Trophoblast cell (in vitro differentiated cells and primary cell): ENCODE measurements around the gene BOC.

Experiments
- DNase-seq, 2 donors: peaks; one replicate each; pipeline ENCODE4 v3.0.0-alpha.2; 2016
- H2AFZ ChIP-seq: 2 replicates; pipeline ENCODE4 v1.6.1; 2013; ENCODE audit warnings: low read length, moderate library complexity, mild to moderate bottlenecking; ENCODE audit not compliant: insufficient read depth, poor library complexity
- H2AK5ac ChIP-seq: 2 replicates; pipeline ENCODE4 v1.6.1; 2013; ENCODE audit warnings: mild to moderate bottlenecking, low read length
- H2BK120ac ChIP-seq: 2 replicates; pipeline ENCODE4 v1.6.1; 2013; ENCODE audit warnings: low read length, mild to moderate bottlenecking, moderate library complexity; ENCODE audit not compliant: insufficient read depth, poor library complexity
- H2BK12ac ChIP-seq: 2 replicates; pipeline ENCODE4 v1.6.1; 2013; ENCODE audit warnings: mild to moderate bottlenecking, low read length, moderate library complexity
- H2BK5ac ChIP-seq: 2 replicates; pipeline ENCODE4 v1.6.1; 2013; ENCODE audit warnings: low read length, low read depth, moderate library complexity, mild to moderate bottlenecking; ENCODE audit not compliant: poor library complexity
- H3K14ac ChIP-seq: 2 replicates; pipeline ENCODE4 v1.6.1; 2013; ENCODE audit warnings: mild to moderate bottlenecking, low read length
- H3K18ac ChIP-seq: 2 replicates; pipeline ENCODE4 v1.6.1; 2013; ENCODE audit warnings: mild to moderate bottlenecking, low read length
- H3K23ac ChIP-seq: 2 replicates; pipeline ENCODE4 v1.6.1; 2013; ENCODE audit warnings: low read length
- H3K27ac ChIP-seq: 2 replicates; pipeline ENCODE4 v1.5.1; 2013; ENCODE audit warnings: low read depth, mild to moderate bottlenecking, inconsistent platforms, low read length, moderate library complexity
- H3K27me3 ChIP-seq: 2 replicates; pipeline ENCODE4 v1.6.1; 2013; ENCODE audit warnings: inconsistent platforms, mild to moderate bottlenecking, low read length, moderate library complexity; ENCODE audit not compliant: insufficient read depth
- H3K36me3 ChIP-seq, 2 experiments: 1 replicate in 1 of 2; 2 replicates in 1 of 2; pipeline ENCODE4 v1.6.1; 2013; ENCODE audit warnings: low read length in 2 of 2, mild to moderate bottlenecking in 2 of 2, moderate library complexity in 1 of 2; ENCODE audit not compliant: insufficient read depth in 2 of 2, control insufficient read depth in 1 of 2
- H3K4ac ChIP-seq: 2 replicates; pipeline ENCODE4 v1.6.1; 2013; ENCODE audit warnings: low read depth, mild to moderate bottlenecking, low read length, moderate library complexity
- H3K4me1 ChIP-seq, 2 experiments: 1 replicate in 1 of 2; 2 replicates in 1 of 2; pipeline ENCODE4 v1.6.1; 2013; ENCODE audit warnings: low read length in 2 of 2, mild to moderate bottlenecking in 2 of 2, moderate library complexity in 1 of 2; ENCODE audit not compliant: insufficient read depth in 2 of 2, control insufficient read depth in 1 of 2
- H3K4me2 ChIP-seq: 2 replicates; pipeline ENCODE4 v1.6.1; 2013; ENCODE audit warnings: inconsistent platforms, mild to moderate bottlenecking, low read length, moderate library complexity
- H3K4me3 ChIP-seq: 2 replicates; pipeline ENCODE4 v1.5.1; 2013; ENCODE audit warnings: mild to moderate bottlenecking, low read depth, low read length, inconsistent platforms
- H3K79me1 ChIP-seq: one replicate; pipeline ENCODE4 v1.6.1; 2013; ENCODE audit warnings: low read length
- H3K79me2 ChIP-seq: 2 replicates; pipeline ENCODE4 v1.6.1; 2013; ENCODE audit warnings: low read length, mild to moderate bottlenecking; ENCODE audit not compliant: control insufficient read depth, insufficient read depth, poor library complexity
- H3K9ac ChIP-seq: 2 replicates; pipeline ENCODE4 v1.6.1; 2013; ENCODE audit warnings: mild to moderate bottlenecking, low read length
- H3K9me3 ChIP-seq: 2 replicates; pipeline ENCODE4 v1.6.1; 2013; ENCODE audit warnings: low read depth, mild to moderate bottlenecking, control low read depth, inconsistent platforms, low read length; ENCODE audit not compliant: insufficient read depth
- H4K12ac ChIP-seq: 2 replicates; pipeline ENCODE4 v1.6.1; 2013; ENCODE audit warnings: low read depth, mild to moderate bottlenecking, low read length, moderate library complexity
- H4K8ac ChIP-seq: 2 replicates; pipeline ENCODE4 v1.6.1; 2013; ENCODE audit warnings: low read depth, mild to moderate bottlenecking, low read length, moderate library complexity
- H4K91ac ChIP-seq: one replicate; pipeline ENCODE4 v1.6.1; 2013; ENCODE audit warnings: low read depth, mild to moderate bottlenecking, low read length, moderate library complexity
- WGBS: extraction: QIAGEN DNeasy Blood & Tissue Kit; methylation state at CpG from one replicate; pipeline ENCODE4 v1.1.7; 2013; ENCODE audit warnings: missing lambda C conversion rate; ENCODE audit not compliant: insufficient read length, insufficient coverage; ENCODE audit errors: extremely low coverage; 5-methylcytosine and 5-hydroxymethylcytosine counted together

BOC gene

GRCh38 chr3:113263020-113263419 is 51.7 kb downstream of the BOC start:
- H3K4me2 ChIP-seq, result no peak overlapping the region
- no peak overlapping the region for H3K4me3 ChIP-seq
- H3K36me3 ChIP-seq, result peaks cover 20 to 51% of the 10 kb centered on the region in 2 experiments
- no peak overlapping the region for H4K91ac ChIP-seq
- no peak overlapping the region for H3K23ac ChIP-seq
- H2BK120ac ChIP-seq, result no peak overlapping the region
- no peak overlapping the region for H4K12ac ChIP-seq
- WGBS, result no CpG with 5 or more reads among the region's 2 CpGs
- DNase-seq, result no peak
- no peaks in the 10 kb centered on the region for H3K4me1 ChIP-seq
- H3K18ac ChIP-seq, result no peak overlapping the region
- H2AFZ ChIP-seq, result no peak overlapping the region
- H2BK5ac ChIP-seq, result no peak overlapping the region
- no peak overlapping the region for H3K27ac ChIP-seq
- H3K4ac ChIP-seq, result no peak overlapping the region
- no peak overlapping the region for H2BK12ac ChIP-seq
- H2AK5ac ChIP-seq, result no peak overlapping the region
- no peak overlapping the region for H3K9ac ChIP-seq
- no peaks in the 10 kb centered on the region for H3K9me3 ChIP-seq
- no peak overlapping the region for H4K8ac ChIP-seq
- H3K79me1 ChIP-seq, result no peaks in the 10 kb centered on the region
- no peak overlapping the region for H3K14ac ChIP-seq
- H3K79me2 ChIP-seq, result no peaks in the 10 kb centered on the region
- no peaks in the 10 kb centered on the region for H3K27me3 ChIP-seq

- Histone ChIP-seq H3K79me2 (no peaks in the 10 kb centered on the region), H3K27ac (no peak overlapping the region), H2BK5ac (no peak overlapping the region), H3K79me1 (no peaks in the 10 kb centered on the region), H2BK120ac (no peak overlapping the region), H2AFZ (no peak overlapping the region), H2AK5ac (no peak overlapping the region), H3K9me3 (peaks cover 4% of the 10 kb centered on the region), H3K4me3 (no peak overlapping the region), H4K8ac (no peak overlapping the region), H3K23ac (no peak overlapping the region), H3K27me3 (no peaks in the 10 kb centered on the region), H3K4ac (no peak overlapping the region), H3K18ac (no peak overlapping the region), H3K9ac (no peak overlapping the region), H3K36me3 (peaks cover 27 to 55% of the 10 kb centered on the region in 2 experiments), H4K12ac (no peak overlapping the region), H3K14ac (no peak overlapping the region), H3K4me2 (no peak overlapping the region), H3K4me1 (peaks cover 0 to 2% of the 10 kb centered on the region in 2 experiments), H4K91ac (no peak overlapping the region), H2BK12ac (no peak overlapping the region)
- WGBS, result no CpG with 5 or more reads among the region's 3 CpGs
- DNase-seq, result no peak
Observed at GRCh38 chr3:113263778-113264177, 52.4 kb downstream of the BOC start.

GRCh38 chr3:113264283-113265131 is 53.1 kb downstream of the BOC start:
- Histone ChIP-seq H3K36me3 (peaks cover 31 to 61% of the 10 kb centered on the region in 2 experiments), H3K79me1 (no peaks in the 10 kb centered on the region), H3K18ac (no peak overlapping the region), H4K91ac (no peak overlapping the region), H2AFZ (no peak overlapping the region), H3K27me3 (no peaks in the 10 kb centered on the region), H3K79me2 (no peaks in the 10 kb centered on the region), H3K9me3 (peaks cover 4% of the 10 kb centered on the region), H3K23ac (no peak overlapping the region), H3K4ac (no peak overlapping the region), H4K12ac (no peak overlapping the region), H3K4me3 (no peak overlapping the region), H2BK12ac (no peak overlapping the region), H3K4me2 (no peak overlapping the region), H4K8ac (no peak overlapping the region), H3K4me1 (peaks cover 0 to 2% of the 10 kb centered on the region in 2 experiments), H2BK120ac (no peak overlapping the region), H3K9ac (peak overlapping the region; percentile 13), H3K27ac (no peak overlapping the region), H3K14ac (no peak overlapping the region), H2BK5ac (no peak overlapping the region), H2AK5ac (no peak overlapping the region)
- WGBS, result no CpG with 5 or more reads among the region's 10 CpGs
- DNase-seq, result no peak

- Histone ChIP-seq H3K4me1 (peaks cover 0 to 2% of the 10 kb centered on the region in 2 experiments), H3K27me3 (no peaks in the 10 kb centered on the region), H2AK5ac (no peak overlapping the region), H3K14ac (no peak overlapping the region), H3K4me3 (no peak overlapping the region), H2BK120ac (no peak overlapping the region), H4K8ac (no peak overlapping the region), H4K91ac (no peak overlapping the region), H3K9me3 (peaks cover 4% of the 10 kb centered on the region), H2BK12ac (no peak overlapping the region), H3K79me2 (no peaks in the 10 kb centered on the region), H4K12ac (no peak overlapping the region), H3K23ac (no peak overlapping the region), H3K18ac (no peak overlapping the region), H3K4me2 (no peak overlapping the region), H3K36me3 (peaks cover 35 to 64% of the 10 kb centered on the region in 2 experiments), H3K27ac (no peak overlapping the region), H2AFZ (no peak overlapping the region), H2BK5ac (no peak overlapping the region), H3K9ac (no peak overlapping the region), H3K79me1 (no peaks in the 10 kb centered on the region), H3K4ac (no peak overlapping the region)
- no peak for DNase-seq
- WGBS, result no CpG with 5 or more reads among the region's 5 CpGs
Observed at GRCh38 chr3:113265231-113265630, 53.9 kb downstream of the BOC start.
